Liver (tissue), 9 donors: Measurements from ENCODE around the gene LHFPL3. TPM values are rescaled to one million over a fixed set of nuclear protein-coding genes. Genes with fewer than 3 reads are reported as not detected.

Source experiments
- DNase-seq: peaks from one replicate; pipeline ENCODE4 v3.0.0-alpha.2; 2017; ENCODE audit warnings: low spot score
- H3K27ac ChIP-seq, 2 donors: one replicate each; pipeline ENCODE4 v1.7.0; 2013; ENCODE audit warnings: inconsistent platforms in 2 of 2, low read length in 2 of 2, control low read depth in 1 of 2, low read depth in 1 of 2, mild to moderate bottlenecking in 1 of 2
- H3K27me3 ChIP-seq, 4 donors: one replicate each; pipeline versions ENCODE4 v1.6.1 to v1.7.0; 2013; ENCODE audit warnings: low read length in 3 of 4, inconsistent platforms in 1 of 4, mild to moderate bottlenecking in 1 of 4, moderate library complexity in 1 of 4; ENCODE audit not compliant: control insufficient read depth in 4 of 4, insufficient read depth in 4 of 4
- H3K36me3 ChIP-seq, 4 donors: one replicate each; pipeline versions ENCODE4 v1.6.1 to v1.7.0; 2013; ENCODE audit warnings: low read length in 3 of 4, mild to moderate bottlenecking in 3 of 4, low read depth in 1 of 4, moderate library complexity in 1 of 4; ENCODE audit not compliant: control insufficient read depth in 4 of 4, insufficient read depth in 3 of 4
- H3K4me1 ChIP-seq, 4 donors: one replicate each; pipeline versions ENCODE4 v1.6.1 to v1.7.0; 2013; ENCODE audit warnings: low read length in 3 of 4, mild to moderate bottlenecking in 3 of 4, moderate library complexity in 1 of 4; ENCODE audit not compliant: control insufficient read depth in 4 of 4, insufficient read depth in 4 of 4
- H3K4me3 ChIP-seq, 3 donors: one replicate each; pipeline versions ENCODE4 v1.6.1 to v1.7.0; 2013; ENCODE audit warnings: low read length in 3 of 3, control low read depth in 1 of 3, low read depth in 1 of 3, mild to moderate bottlenecking in 1 of 3
- H3K9ac ChIP-seq, 2 donors: one replicate each; pipeline ENCODE4 v1.7.0; 2013; ENCODE audit warnings: low read length in 2 of 2, mild to moderate bottlenecking in 2 of 2, moderate library complexity in 2 of 2, control low read depth in 1 of 2, low read depth in 1 of 2
- H3K9me3 ChIP-seq, 4 donors: one replicate each; pipeline versions ENCODE4 v1.6.1 to v1.7.0; 2013; ENCODE audit warnings: low read length in 3 of 4; ENCODE audit not compliant: control insufficient read depth in 4 of 4
- CTCF ChIP-seq: fragments of 150-350 bp; IDR thresholded peaks from 2 replicates; pipeline ENCODE4 v1.5.1; 2017; ENCODE audit warnings: improper control_type of control experiment, low read depth, low read length; ENCODE audit not compliant: missing input control
- EGR1 ChIP-seq, 2 donors: IDR thresholded peaks; 2 replicates each; pipeline ENCODE4 v1.6.1; 2016 to 2018; ENCODE audit warnings: antibody characterized with exemption in 2 of 2, low read depth in 2 of 2
- FOXA1 ChIP-seq: IDR thresholded peaks from 2 replicates; pipeline ENCODE4 v1.6.1; 2016; ENCODE audit warnings: antibody characterized with exemption
- FOXA2 ChIP-seq: IDR thresholded peaks from 2 replicates; pipeline ENCODE4 v1.6.1; 2016; ENCODE audit warnings: antibody characterized with exemption
- GABPA ChIP-seq, 2 donors: IDR thresholded peaks in 1 of 2; conservative IDR thresholded peaks in 1 of 2; 2 replicates each; pipeline ENCODE4 v1.6.1; 2016; ENCODE audit warnings: antibody characterized with exemption in 2 of 2, mild to moderate bottlenecking in 1 of 2, moderate library complexity in 1 of 2
- HNF4A ChIP-seq, 2 donors: conservative IDR thresholded peaks; 2 replicates each; pipeline ENCODE4 v1.6.1; 2016; ENCODE audit warnings: antibody characterized with exemption in 2 of 2, mild to moderate bottlenecking in 2 of 2
- JUND ChIP-seq, 2 donors: IDR thresholded peaks; 2 replicates each; pipeline ENCODE4 v1.6.1; 2016; ENCODE audit warnings: antibody characterized with exemption in 2 of 2
- MAX ChIP-seq: IDR thresholded peaks from 2 replicates; pipeline ENCODE4 v1.6.1; 2016; ENCODE audit warnings: antibody characterized with exemption
- NR2F2 ChIP-seq: IDR thresholded peaks from 2 replicates; pipeline ENCODE4 v1.6.1; 2016; ENCODE audit warnings: antibody characterized with exemption
- RAD21 ChIP-seq, 2 donors: IDR thresholded peaks; 2 replicates each; pipeline ENCODE4 v1.6.1; 2016; ENCODE audit warnings: antibody characterized with exemption in 2 of 2, mild to moderate bottlenecking in 2 of 2
- RXRA ChIP-seq, 2 donors: IDR thresholded peaks; 2 replicates each; pipeline ENCODE4 v1.6.1; 2017 to 2018; ENCODE audit warnings: antibody characterized with exemption in 2 of 2, mild to moderate bottlenecking in 1 of 2
- SP1 ChIP-seq: IDR thresholded peaks from 2 replicates; pipeline ENCODE4 v1.6.1; 2018; ENCODE audit warnings: antibody characterized with exemption, mild to moderate bottlenecking
- TAF1 ChIP-seq: conservative IDR thresholded peaks from 2 replicates; pipeline ENCODE4 v1.6.1; 2016; ENCODE audit warnings: antibody characterized with exemption, mild to moderate bottlenecking
- YY1 ChIP-seq: IDR thresholded peaks from 2 replicates; pipeline ENCODE4 v1.6.1; 2016; ENCODE audit warnings: antibody characterized with exemption, mild to moderate bottlenecking
- WGBS: extraction: QIAGEN DNeasy Blood & Tissue Kit; methylation state at CpG from one replicate; pipeline ENCODE4 v1.1.7; 2013; 5-methylcytosine and 5-hydroxymethylcytosine counted together
- polyA plus RNA-seq, 2 donors: library from polyadenylated mRNA; stranded (reverse) in 1 of 2; unstranded in 1 of 2; fragments of 200-250 nt in 1 of 2; fragments of >200 nt in 1 of 2; fragmentation: Nextera tagmentation in 1 of 2; extraction: Ambion mirVana in 1 of 2; gene quantifications; one replicate each; pipeline versions ENCODE4 v1.2.1 to v1.2.3, GENCODE V29; 2013 to 2015
- total RNA-seq, 2 donors: library from RNA; depleted of rRNA; stranded (reverse); fragments of >200 nt; gene quantifications; one replicate each; pipeline ENCODE4 v1.2.3, GENCODE V29; 2014
- TF ChIP-seq, protein P1 (sequence below): IDR thresholded peaks from 2 replicates; pipeline ENCODE4 v1.6.1; 2016; ENCODE audit warnings: antibody characterized with exemption, mild to moderate bottlenecking
- TF ChIP-seq, protein P2 (sequence below): IDR thresholded peaks from 2 replicates; pipeline ENCODE4 v1.6.1; 2016; ENCODE audit warnings: antibody characterized with exemption
- donor health status: healthy.
- donor health status: healthy.
- donor health status: healthy.
- donor health status: healthy.
- donor health status: healthy.

The LHFPL3 gene
- total and polyA plus RNA-seq, 4 donors = not detected

- H3K27ac ChIP-seq = no peak overlapping the region
- no peaks in the 10 kb centered on the region for H3K4me1 ChIP-seq
- no peak for DNase-seq
- peaks cover 0 to 3% (median 0%) of the 10 kb centered on the region in 4 donors for H3K27me3 ChIP-seq
- no peaks in the 10 kb centered on the region for H3K9me3 ChIP-seq
- no peak overlapping the region for H3K4me3 ChIP-seq
- TF ChIP-seq JUND (IDR thresholded peaks at IDR 0.05) = no peak
- no peak for TF ChIP-seq FOXA2
- TF ChIP-seq HNF4A (conservative IDR thresholded peaks at IDR 0.05) = no peak
- TF ChIP-seq CTCF = no peak
- TF ChIP-seq GABPA (IDR thresholded peaks at IDR 0.05 in 1 of 2, conservative IDR thresholded peaks at IDR 0.05 in 1 of 2) = no peak
- TF ChIP-seq RXRA (IDR thresholded peaks at IDR 0.05) = no peak
- TF ChIP-seq MAX = no peak
- no peak for TF ChIP-seq EGR1 (IDR thresholded peaks at IDR 0.05; ENCODE audit: low read depth in 2 of 2)
- TF ChIP-seq FOXA1 = no peak
- TF ChIP-seq NR2F2 = no peak
- no peak for TF ChIP-seq YY1
- no peak for TF ChIP-seq SP1
- H3K9ac ChIP-seq = no peak overlapping the region
- H3K36me3 ChIP-seq = no peaks in the 10 kb centered on the region
- WGBS = 65% methylated on average over 4 of the region's 4 CpGs
Observed at GRCh38 chr7:104906556-104906955, 578.2 kb downstream of the LHFPL3 start.

DNA sequence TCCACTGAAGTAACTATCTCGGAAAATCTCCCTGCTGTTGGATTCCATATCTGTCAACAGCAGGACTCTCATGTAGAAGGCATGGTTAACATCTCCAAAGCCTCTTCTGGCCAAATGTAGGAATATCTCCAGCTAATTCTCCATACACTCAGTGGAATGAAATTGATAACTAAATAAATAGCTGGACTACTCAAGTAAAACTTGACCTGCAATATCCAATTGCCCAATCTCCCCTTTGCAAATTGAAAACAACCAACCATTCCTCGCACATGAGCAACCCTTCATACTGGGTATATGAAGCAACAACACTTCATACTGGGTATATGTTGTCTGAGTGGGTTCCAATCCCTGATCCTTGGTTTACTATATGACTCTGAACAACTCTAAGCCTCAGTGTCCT, 580.2 kb downstream of the LHFPL3 start:
- Histone ChIP-seq H3K36me3 (no peaks in the 10 kb centered on the region), H3K9me3 (no peaks in the 10 kb centered on the region), H3K27ac (no peak overlapping the region), H3K4me3 (no peak overlapping the region), H3K4me1 (no peaks in the 10 kb centered on the region), H3K27me3 (peaks cover 0 to 3% (median 0%) of the 10 kb centered on the region in 4 donors), H3K9ac (no peak overlapping the region)
- WGBS = 87% methylated on average over 2 of the region's 2 CpGs
- TF ChIP-seq TAF1 = no peak
- no peak for TF ChIP-seq RAD21 (IDR thresholded peaks at IDR 0.05)
- TF ChIP-seq GABPA (IDR thresholded peaks at IDR 0.05 in 1 of 2, conservative IDR thresholded peaks at IDR 0.05 in 1 of 2) = no peak
- no peak for TF ChIP-seq JUND (IDR thresholded peaks at IDR 0.05)
- TF ChIP-seq, protein P1, sequence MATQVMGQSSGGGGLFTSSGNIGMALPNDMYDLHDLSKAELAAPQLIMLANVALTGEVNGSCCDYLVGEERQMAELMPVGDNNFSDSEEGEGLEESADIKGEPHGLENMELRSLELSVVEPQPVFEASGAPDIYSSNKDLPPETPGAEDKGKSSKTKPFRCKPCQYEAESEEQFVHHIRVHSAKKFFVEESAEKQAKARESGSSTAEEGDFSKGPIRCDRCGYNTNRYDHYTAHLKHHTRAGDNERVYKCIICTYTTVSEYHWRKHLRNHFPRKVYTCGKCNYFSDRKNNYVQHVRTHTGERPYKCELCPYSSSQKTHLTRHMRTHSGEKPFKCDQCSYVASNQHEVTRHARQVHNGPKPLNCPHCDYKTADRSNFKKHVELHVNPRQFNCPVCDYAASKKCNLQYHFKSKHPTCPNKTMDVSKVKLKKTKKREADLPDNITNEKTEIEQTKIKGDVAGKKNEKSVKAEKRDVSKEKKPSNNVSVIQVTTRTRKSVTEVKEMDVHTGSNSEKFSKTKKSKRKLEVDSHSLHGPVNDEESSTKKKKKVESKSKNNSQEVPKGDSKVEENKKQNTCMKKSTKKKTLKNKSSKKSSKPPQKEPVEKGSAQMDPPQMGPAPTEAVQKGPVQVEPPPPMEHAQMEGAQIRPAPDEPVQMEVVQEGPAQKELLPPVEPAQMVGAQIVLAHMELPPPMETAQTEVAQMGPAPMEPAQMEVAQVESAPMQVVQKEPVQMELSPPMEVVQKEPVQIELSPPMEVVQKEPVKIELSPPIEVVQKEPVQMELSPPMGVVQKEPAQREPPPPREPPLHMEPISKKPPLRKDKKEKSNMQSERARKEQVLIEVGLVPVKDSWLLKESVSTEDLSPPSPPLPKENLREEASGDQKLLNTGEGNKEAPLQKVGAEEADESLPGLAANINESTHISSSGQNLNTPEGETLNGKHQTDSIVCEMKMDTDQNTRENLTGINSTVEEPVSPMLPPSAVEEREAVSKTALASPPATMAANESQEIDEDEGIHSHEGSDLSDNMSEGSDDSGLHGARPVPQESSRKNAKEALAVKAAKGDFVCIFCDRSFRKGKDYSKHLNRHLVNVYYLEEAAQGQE = no peak
- no peak for TF ChIP-seq RXRA (IDR thresholded peaks at IDR 0.05)
- no peak for TF ChIP-seq HNF4A (conservative IDR thresholded peaks at IDR 0.05)
- TF ChIP-seq, protein P2, sequence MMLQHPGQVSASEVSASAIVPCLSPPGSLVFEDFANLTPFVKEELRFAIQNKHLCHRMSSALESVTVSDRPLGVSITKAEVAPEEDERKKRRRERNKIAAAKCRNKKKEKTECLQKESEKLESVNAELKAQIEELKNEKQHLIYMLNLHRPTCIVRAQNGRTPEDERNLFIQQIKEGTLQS = no peak
- no peak for TF ChIP-seq MAX
- no peak for TF ChIP-seq EGR1 (IDR thresholded peaks at IDR 0.05; ENCODE audit: low read depth in 2 of 2)
- no peak for TF ChIP-seq CTCF
- no peak for DNase-seq
